Suprapubic skin (tissue), 3 donors: Measurements from ENCODE around the gene KCNJ2.

ENCODE experiments used
- EP300 ChIP-seq: sonication (generic); formaldehyde crosslinking; IDR thresholded peaks from one replicate; pipeline ENCODE4 v1.6.1; 2017; ENCODE audit warnings: antibody characterized with exemption
- POLR2A ChIP-seq, 2 donors: fragments of 450-650 bp; IDR thresholded peaks; one replicate each; pipeline ENCODE4 v1.6.1; 2017; ENCODE audit warnings: antibody characterized with exemption in 2 of 2, mild to moderate bottlenecking in 2 of 2, moderate library complexity in 2 of 2
- TF ChIP-seq, protein P1 (sequence below), 2 donors: fragments of 200-600 bp in 1 of 2; fragments of 450-650 bp in 1 of 2; sonication (generic) in 1 of 2; IDR thresholded peaks; one replicate each; pipeline ENCODE4 v1.5.1; 2016 to 2019; ENCODE audit warnings: antibody characterized with exemption in 2 of 2, mild to moderate bottlenecking in 1 of 2, moderate library complexity in 1 of 2

GRCh38 chr17:70205401-70205800 is 36.1 kb downstream of the KCNJ2 start:
- TF ChIP-seq, protein P1, sequence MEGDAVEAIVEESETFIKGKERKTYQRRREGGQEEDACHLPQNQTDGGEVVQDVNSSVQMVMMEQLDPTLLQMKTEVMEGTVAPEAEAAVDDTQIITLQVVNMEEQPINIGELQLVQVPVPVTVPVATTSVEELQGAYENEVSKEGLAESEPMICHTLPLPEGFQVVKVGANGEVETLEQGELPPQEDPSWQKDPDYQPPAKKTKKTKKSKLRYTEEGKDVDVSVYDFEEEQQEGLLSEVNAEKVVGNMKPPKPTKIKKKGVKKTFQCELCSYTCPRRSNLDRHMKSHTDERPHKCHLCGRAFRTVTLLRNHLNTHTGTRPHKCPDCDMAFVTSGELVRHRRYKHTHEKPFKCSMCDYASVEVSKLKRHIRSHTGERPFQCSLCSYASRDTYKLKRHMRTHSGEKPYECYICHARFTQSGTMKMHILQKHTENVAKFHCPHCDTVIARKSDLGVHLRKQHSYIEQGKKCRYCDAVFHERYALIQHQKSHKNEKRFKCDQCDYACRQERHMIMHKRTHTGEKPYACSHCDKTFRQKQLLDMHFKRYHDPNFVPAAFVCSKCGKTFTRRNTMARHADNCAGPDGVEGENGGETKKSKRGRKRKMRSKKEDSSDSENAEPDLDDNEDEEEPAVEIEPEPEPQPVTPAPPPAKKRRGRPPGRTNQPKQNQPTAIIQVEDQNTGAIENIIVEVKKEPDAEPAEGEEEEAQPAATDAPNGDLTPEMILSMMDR (IDR thresholded peaks at IDR 0.05): no peak
- TF ChIP-seq POLR2A (IDR thresholded peaks at IDR 0.05) (no peak), EP300 (no peak)
